BE2C (cell line): ENCODE measurements around the gene GYS1.

Experiments
- DNase-seq: peaks from one replicate; pipeline ENCODE4 v3.0.0-alpha.2; 2020
- H3K27me3 ChIP-seq: fragments of 250-450 bp; sonication (Bioruptor Pico); 2 replicates; pipeline ENCODE4 v1.5.1; 2020; ENCODE audit warnings: mild to moderate bottlenecking
- H3K36me3 ChIP-seq: fragments of 250-450 bp; sonication (Bioruptor Pico); 2 replicates; pipeline ENCODE4 v1.5.1; 2020; ENCODE audit warnings: mild to moderate bottlenecking
- H3K4me1 ChIP-seq: fragments of 250-450 bp; sonication (Bioruptor Pico); 2 replicates; pipeline ENCODE4 v1.5.1; 2020
- H3K4me3 ChIP-seq: 2 replicates; pipeline ENCODE4 v1.5.1; 2011; ENCODE audit warnings: low read depth, low read length
- H3K9me3 ChIP-seq: fragments of 250-450 bp; sonication (Bioruptor Pico); 2 replicates; pipeline ENCODE4 v1.5.1; 2020
- CTCF ChIP-seq: IDR thresholded peaks from 2 replicates; pipeline ENCODE4 v1.5.1; 2012; ENCODE audit warnings: mild to moderate bottlenecking, low read depth, low read length

Gene GYS1

DNA sequence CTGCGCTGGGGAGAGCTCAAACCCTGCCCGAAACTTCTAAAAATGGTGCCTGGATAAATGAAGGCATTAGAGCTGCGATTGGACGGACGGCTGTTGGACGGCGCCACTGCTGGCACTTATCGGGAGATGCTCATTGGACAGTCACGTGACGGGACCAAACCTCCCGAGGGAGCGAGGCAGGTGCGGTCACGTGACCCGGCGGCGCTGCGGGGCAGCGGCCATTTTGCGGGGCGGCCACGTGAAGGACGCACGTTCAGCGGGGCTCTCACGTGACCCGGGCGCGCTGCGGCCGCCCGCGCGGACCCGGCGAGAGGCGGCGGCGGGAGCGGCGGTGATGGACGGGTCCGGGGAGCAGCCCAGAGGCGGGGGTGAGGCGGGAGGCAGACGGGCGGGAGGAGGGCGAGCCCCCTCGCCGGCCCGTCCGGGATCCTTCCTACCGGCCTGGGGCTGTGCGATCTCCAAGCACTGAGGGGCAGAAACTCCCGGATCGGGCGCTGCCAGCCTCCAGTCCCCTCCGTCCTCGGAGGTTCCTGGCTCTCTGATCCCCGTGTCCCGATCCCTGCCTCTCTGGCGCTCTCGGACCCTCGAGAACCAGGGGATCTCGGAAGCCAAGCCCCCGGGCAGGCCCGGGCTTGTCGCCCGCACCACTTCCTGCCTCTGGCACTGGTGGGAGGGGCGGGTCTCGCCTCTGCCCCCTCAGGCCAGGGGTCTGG is 38.4 kb downstream of the GYS1 start, which contains the start of gene BAX:
Gene BAX (plus strand): TSS at position 281 of the 713 bp plus-strand sequence. CDS start 54 bp downstream, at position 335.
- H3K4me3 ChIP-seq: peak within 1 kb of the TSS; percentile 90
- H3K36me3 ChIP-seq: peaks cover 3% of the 10 kb centered on the region
- H3K27me3 ChIP-seq: no peaks in the 10 kb centered on the region
- no peaks in the 10 kb centered on the region for H3K9me3 ChIP-seq
- no peaks in the 10 kb centered on the region for H3K4me1 ChIP-seq
- peak; percentile 99 for DNase-seq
- no peak for TF ChIP-seq CTCF

- TF ChIP-seq CTCF: no peak
- Histone ChIP-seq H3K27me3 (no peaks in the 10 kb centered on the region), H3K4me1 (no peaks in the 10 kb centered on the region), H3K4me3 (peak overlapping the region; percentile 64), H3K36me3 (peaks cover 3% of the 10 kb centered on the region), H3K9me3 (no peaks in the 10 kb centered on the region)
- DNase-seq: no peak
Measured at GRCh38 chr19:48953990-48954594, 39.0 kb downstream of the GYS1 start.

DNA sequence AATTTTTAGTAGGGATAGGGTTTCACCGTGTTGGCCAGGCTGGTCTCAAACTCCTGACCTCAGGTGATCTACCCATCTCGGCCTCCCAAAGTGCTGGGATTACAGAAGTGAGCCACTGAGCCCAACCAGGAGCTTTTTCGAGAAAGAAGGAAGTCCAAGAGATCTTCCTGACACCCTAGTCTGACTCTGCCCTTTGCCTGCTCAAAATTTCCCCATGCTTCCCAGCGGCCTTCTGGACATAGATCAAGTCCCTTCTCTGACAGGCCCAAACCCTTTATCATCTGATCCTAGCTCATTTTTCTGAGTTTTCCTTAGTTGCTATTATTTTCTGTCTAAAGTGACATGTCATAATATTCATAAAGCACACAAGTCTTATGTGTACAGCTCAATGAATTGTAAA is 40.0 kb downstream of the GYS1 start:
- H3K27me3 ChIP-seq: no peaks in the 10 kb centered on the region
- no peak overlapping the region for H3K4me3 ChIP-seq
- no peak for TF ChIP-seq CTCF
- H3K9me3 ChIP-seq: no peaks in the 10 kb centered on the region
- DNase-seq: no peak
- no peaks in the 10 kb centered on the region for H3K4me1 ChIP-seq
- H3K36me3 ChIP-seq: peaks cover 3% of the 10 kb centered on the region

DNA sequence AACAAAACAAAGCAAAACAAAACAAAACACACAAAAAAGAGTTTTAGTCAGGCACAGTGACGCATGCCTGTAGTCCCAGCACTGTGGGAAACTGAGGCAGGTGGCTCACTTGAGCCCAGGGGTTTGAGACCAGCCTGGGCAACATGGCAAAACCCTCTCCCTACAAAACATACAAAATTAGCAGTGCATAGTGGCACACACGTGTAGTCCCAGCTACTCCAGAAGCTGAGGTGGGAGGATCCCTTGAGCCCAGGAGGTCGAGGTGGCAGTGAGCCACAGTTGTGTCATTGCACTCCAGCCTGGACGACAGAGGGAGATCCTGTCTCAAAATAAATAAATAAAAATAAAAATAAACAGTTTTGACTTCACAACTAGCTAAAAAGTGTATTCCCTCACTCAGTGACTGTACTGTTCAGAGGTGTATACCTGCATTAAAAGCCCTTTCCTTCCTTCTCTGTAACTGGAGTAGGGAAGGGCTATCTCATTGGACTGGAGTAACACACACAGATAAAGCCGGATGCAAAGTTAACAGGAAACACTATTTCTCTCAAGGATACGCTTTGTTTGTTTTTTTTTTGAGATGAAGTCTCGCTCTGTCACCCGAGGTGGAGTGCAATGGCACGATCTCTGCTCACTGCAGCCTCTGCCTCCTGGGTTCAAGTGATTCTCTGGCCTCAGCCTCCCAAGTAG is 42.1 kb downstream of the GYS1 start:
- no peak for DNase-seq
- TF ChIP-seq CTCF: no peak
- no peaks in the 10 kb centered on the region for H3K4me1 ChIP-seq
- H3K4me3 ChIP-seq: no peak overlapping the region
- H3K9me3 ChIP-seq: no peaks in the 10 kb centered on the region
- no peaks in the 10 kb centered on the region for H3K36me3 ChIP-seq
- no peaks in the 10 kb centered on the region for H3K27me3 ChIP-seq

- no peak for DNase-seq
- TF ChIP-seq CTCF: no peak
- Histone ChIP-seq H3K4me3 (no peak overlapping the region), H3K4me1 (no peaks in the 10 kb centered on the region), H3K36me3 (no peaks in the 10 kb centered on the region), H3K9me3 (no peaks in the 10 kb centered on the region), H3K27me3 (no peaks in the 10 kb centered on the region)
Measured at GRCh38 chr19:48950159-48950558, 43.0 kb downstream of the GYS1 start.

DNA sequence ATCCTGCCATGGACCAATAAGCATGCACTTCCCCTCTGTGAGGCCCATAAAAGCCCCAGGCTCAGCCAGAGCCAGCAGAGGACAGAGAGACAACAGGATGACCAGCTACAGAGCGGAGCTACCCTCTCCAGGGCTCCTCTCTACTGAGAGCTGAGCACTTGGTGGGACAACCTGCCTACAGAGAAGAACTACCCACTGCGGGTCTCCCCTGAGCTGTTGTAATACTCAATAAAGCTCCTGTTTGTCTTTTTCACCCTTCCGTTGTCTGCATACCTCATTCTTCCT is 45.9 kb downstream of the GYS1 start:
- TF ChIP-seq CTCF: no peak
- Histone ChIP-seq H3K4me3 (no peak overlapping the region), H3K4me1 (no peaks in the 10 kb centered on the region)

More for the DNA sequence above, 45.9 kb downstream of the GYS1 start:
- DNase-seq: no peak
- Histone ChIP-seq H3K27me3 (no peaks in the 10 kb centered on the region), H3K9me3 (no peaks in the 10 kb centered on the region), H3K36me3 (no peaks in the 10 kb centered on the region)
